K562 (cell line): Measurements from ENCODE around the gene CFD.

Experiments used
- NFE2L1 ChIP-seq: fragments of 450-650 bp; IDR thresholded peaks from 2 replicates; pipeline ENCODE4 v1.6.1; 2016; ENCODE audit warnings: missing genetic modification characterization, low read depth, mild to moderate bottlenecking, missing compliant biosample characterization, moderate library complexity, borderline replicate concordance
- POLR2A ChIP-seq: fragments of 450-650 bp; conservative IDR thresholded peaks from 2 replicates; pipeline ENCODE4 v1.6.1; 2016
- RNF2 ChIP-seq: sonication (generic); IDR thresholded peaks from 2 replicates; pipeline ENCODE4 v1.6.1; 2016
- SP1 ChIP-seq: sonication (generic); formaldehyde crosslinking; IDR thresholded peaks from 2 replicates; pipeline ENCODE4 v1.8.1; 2022; ENCODE audit warnings: mild to moderate bottlenecking, missing genetic modification reagents

DNA sequence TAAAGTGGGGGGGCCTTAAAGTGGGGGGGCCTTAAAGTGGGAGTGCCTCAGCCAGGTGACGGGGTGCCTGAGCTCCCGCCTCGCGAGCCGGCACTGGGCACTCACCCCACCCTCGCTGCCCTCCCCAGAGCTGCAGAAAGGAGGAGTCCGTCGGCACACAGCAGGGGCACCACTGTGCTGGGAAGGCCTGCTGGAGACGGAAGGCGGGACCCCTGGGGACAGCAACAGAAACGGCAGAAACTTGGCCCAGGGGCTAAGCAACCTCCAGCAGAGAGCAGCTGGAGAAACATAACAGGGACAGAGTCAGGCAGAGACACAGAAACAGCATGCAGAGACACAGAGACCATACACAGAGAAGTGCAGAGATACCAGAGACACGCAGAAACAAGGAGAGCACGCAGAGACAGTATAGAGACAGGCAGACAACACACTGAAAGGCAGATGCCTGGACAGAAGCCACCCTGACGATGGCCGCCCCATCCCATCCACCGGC is 7.9 kb downstream of the CFD start:
- TF ChIP-seq NFE2L1 (tag), result no peak
- TF ChIP-seq SP1 (CRISPR knock-in tag), result no peak
- peak; percentile 87 for TF ChIP-seq POLR2A
- TF ChIP-seq RNF2, result no peak
